Measurements from ENCODE around the gene CLDN9.
A peak's percentile ranks its signal among the peaks of the same experiment; 100 is the strongest.

The CLDN9 gene

DNA sequence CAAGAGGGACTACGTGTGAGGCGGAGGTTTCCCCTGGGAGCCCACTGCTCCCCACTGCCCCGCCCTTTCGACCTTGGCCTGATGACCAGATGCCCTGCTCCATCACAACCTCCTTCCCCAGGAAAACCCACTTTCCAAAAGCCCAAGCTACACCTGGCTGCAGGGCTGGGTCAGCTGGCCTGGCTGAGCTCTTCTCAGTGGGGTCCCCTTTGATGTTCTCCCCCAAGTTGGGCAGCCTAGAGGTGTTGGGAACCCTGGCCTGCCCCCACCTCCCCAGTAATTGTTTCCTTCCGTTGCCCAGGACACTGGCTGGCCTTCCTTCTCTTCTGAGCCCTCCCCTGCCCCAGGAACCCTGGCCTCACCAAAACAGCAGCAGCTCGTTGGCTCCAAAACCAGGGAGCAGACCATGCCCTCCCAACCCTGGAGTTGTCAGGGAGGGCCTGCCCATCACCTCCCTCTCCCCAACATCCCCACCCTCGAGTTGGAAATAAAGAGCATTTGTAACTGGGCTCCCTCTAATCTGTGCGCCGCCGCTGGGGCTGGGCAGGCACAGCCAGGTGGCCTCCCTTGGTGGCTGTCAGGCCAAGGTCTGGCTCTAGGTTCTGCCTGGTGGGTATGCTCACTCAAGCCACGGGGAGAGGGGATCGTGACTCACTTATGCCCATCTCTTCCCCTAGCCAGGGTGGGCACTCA, 1.4 kb downstream of the CLDN9 start:
- no peak overlapping the region for H3K27ac ChIP-seq
- no peak for TF ChIP-seq CTCF (IDR thresholded peaks at IDR 0.05)
- TF ChIP-seq ZFX (IDR thresholded peaks at IDR 0.05; ENCODE audit: borderline replicate concordance) = no peak

DNA sequence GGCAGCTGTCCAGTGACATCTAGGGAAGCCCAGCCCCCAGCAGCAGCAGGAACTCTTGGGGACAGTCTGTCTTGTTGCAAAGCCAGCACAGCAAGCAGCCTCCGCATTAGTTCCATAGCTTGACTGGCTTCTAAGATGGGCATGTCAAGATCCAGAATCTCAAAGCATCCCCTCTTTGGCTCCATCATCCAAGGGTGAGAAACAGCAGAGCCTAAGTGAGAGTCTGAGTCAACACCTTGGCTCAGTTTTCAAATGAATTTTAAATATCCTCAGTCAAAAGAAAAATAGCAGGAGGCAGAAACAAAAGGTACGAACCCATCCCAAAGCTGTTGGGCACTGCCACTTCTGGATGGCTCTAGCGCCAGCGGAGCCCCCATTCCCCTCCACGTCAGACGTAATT, 2.2 kb downstream of the CLDN9 start:
- TF ChIP-seq CTCF (IDR thresholded peaks at IDR 0.05) (no peak), ZFX (IDR thresholded peaks at IDR 0.05; ENCODE audit: borderline replicate concordance) (no peak)

GRCh38 chr16:3015865-3016521, 3.3 kb downstream of the CLDN9 start:
- TF ChIP-seq ZFX (IDR thresholded peaks at IDR 0.05; ENCODE audit: borderline replicate concordance) (no peak), CTCF (IDR thresholded peaks at IDR 0.05) (no peak)
- H3K27ac ChIP-seq = no peak overlapping the region

More for the DNA sequence above, 2.2 kb downstream of the CLDN9 start:
- H3K27ac ChIP-seq = no peak overlapping the region

DNA sequence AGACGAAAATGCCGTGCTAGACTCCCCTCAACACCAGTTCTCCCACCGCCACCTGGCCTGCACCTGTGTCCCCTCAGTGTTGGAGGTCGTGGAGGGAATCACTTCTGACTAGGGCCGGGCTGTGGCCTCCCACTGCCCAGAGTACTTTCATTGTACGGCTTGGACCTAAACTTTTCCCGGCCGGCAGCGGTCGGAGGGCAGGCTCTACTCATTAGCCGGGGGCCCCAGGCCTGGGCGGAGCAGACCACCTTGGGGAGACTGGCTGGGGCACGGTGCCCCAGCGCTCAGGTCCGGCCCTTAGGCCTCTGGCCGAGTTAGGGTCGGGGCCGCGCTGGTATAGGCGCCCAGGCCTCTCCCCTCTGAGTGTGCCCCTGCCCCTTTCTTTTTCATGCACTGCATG, 4.6 kb downstream of the CLDN9 start:
- TF ChIP-seq ZFX (IDR thresholded peaks at IDR 0.05; ENCODE audit: borderline replicate concordance) = no peak
- TF ChIP-seq CTCF (IDR thresholded peaks at IDR 0.05) = no peak
- no peak overlapping the region for H3K27ac ChIP-seq

DNA sequence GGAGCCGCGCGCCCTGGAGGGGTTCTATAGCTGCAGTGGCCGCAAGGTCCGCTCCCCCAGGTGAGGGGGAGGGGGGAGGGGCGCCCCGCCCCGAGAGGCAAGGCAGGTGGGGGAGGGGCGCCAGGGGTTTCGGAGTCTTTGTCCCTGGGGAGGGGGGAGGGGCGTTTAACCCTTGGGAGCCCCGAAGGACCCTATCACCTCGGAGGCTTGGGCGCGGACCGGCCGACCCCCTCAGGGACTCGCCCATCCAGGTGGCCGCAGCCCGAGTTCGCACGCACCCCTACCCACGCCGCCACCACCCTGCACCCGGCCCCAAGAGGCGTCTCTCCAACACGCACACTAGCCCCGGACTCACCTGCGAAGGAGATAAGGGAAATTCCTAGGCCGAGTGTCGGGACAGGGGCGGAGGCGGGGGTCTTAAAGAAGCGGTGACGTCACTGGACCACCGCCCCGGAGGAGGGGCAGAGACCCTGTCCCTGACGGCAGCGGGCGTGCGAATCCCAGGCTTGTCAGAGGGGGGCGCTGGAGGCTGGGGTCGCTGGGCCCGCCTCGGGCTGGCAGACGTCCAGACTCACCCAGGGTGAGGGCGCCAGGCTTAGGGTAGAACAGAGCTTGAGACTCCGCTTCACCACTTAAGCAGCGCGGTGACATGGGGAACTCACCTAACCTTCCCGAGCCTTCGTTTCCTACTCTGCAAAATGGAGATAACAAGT, 5.2 kb downstream of the CLDN9 start, which contains the start of gene CLDN6:
CLDN6 (minus strand) TSS at position 390 of the 713 bp plus-strand sequence. CDS start 2,162 bp downstream, outside the sequence.
- no peak within 1 kb of the TSS for H3K27ac ChIP-seq
- TF ChIP-seq CTCF (IDR thresholded peaks at IDR 0.05) (peak; percentile 41), ZFX (IDR thresholded peaks at IDR 0.05; ENCODE audit: borderline replicate concordance) (no peak)

DNA sequence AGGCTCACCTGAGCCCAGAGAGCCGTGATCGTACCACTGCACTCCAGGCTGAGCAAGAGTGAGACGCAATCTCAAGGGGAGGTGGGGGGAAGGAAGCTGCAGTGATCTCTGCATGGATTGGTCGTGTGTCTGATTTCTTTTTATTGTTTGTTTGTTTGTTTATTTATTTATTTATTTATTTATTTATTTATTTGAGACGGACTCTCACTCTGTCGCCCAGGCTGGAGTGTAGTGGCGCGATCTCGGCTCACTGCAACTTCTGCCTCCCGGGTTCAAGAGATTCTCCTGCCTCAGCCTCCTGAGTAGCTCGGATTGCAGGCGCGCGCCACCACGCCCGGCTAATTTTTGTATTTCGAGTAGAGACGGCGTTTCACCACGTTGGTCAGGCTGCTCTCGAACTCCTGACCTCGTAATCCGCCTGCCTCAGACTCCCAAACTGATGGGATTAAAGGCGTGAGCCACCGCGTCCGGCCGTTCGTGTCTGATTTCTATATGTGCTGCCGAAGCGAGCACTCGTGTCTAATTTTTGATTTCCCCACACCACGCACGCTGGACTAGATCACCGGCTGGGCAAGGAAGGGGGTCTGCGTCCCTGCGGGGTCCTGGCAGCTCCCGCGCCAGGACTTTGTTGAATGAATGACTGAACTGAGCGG, 7.0 kb downstream of the CLDN9 start:
- peak overlapping the region; percentile 88 for H3K27ac ChIP-seq

More for the DNA sequence above, 7.0 kb downstream of the CLDN9 start:
- TF ChIP-seq CTCF (IDR thresholded peaks at IDR 0.05) = no peak
- no peak for TF ChIP-seq ZFX (IDR thresholded peaks at IDR 0.05; ENCODE audit: borderline replicate concordance)
